ENCODE data around the gene ARF1. TPM values are rescaled to one million over a fixed set of nuclear protein-coding genes. Genes with fewer than 3 reads are reported as not detected.

ARF1 gene
- total RNA-seq, 1 donor from 2014 or later, result 368 TPM

GRCh38 chr1:228037401-228038386, 44.8 kb upstream of the ARF1 start:
- H3K9me3 ChIP-seq, result no peaks in the 10 kb centered on the region
- H3K27me3 ChIP-seq (ENCODE audit: low read depth), result peaks cover 41% of the 10 kb centered on the region
- TF ChIP-seq CTCF (IDR thresholded peaks at IDR 0.05), result no peak
- intact Hi-C loops (cut with DNase I), result no loop called here
- H3K36me3 ChIP-seq, result no peaks in the 10 kb centered on the region
- DNase-seq, result no peak
- peaks cover 6% of the 10 kb centered on the region for H3K4me1 ChIP-seq
- peak overlapping the region; percentile 36 for H3K27ac ChIP-seq
- peak; percentile 59 to 89 for ATAC-seq
- peak overlapping the region; percentile 34 for H3K4me3 ChIP-seq

GRCh38 chr1:228038387-228039005, 44.0 kb upstream of the ARF1 start:
- TF ChIP-seq CTCF (IDR thresholded peaks at IDR 0.05), result no peak
- ATAC-seq (no peak), DNase-seq (no peak)
- intact Hi-C loops (cut with DNase I), result no loop called here
- Histone ChIP-seq H3K9me3 (no peaks in the 10 kb centered on the region), H3K27me3 (ENCODE audit: low read depth) (peaks cover 41% of the 10 kb centered on the region), H3K27ac (no peak overlapping the region), H3K4me3 (no peak overlapping the region), H3K36me3 (no peaks in the 10 kb centered on the region), H3K4me1 (peaks cover 6% of the 10 kb centered on the region)

GRCh38 chr1:228039006-228039903, 43.3 kb upstream of the ARF1 start:
- no peak for TF ChIP-seq CTCF (IDR thresholded peaks at IDR 0.05)
- H3K36me3 ChIP-seq, result no peaks in the 10 kb centered on the region
- intact Hi-C loops (cut with DNase I), result no loop called here
- H3K27me3 ChIP-seq (ENCODE audit: low read depth), result peaks cover 41% of the 10 kb centered on the region
- no peaks in the 10 kb centered on the region for H3K9me3 ChIP-seq
- DNase-seq (no peak), ATAC-seq (no peak)
- no peak overlapping the region for H3K4me3 ChIP-seq
- H3K27ac ChIP-seq, result no peak overlapping the region
- H3K4me1 ChIP-seq, result peaks cover 6% of the 10 kb centered on the region

- Histone ChIP-seq H3K27me3 (ENCODE audit: low read depth) (peaks cover 41% of the 10 kb centered on the region), H3K4me1 (peaks cover 6% of the 10 kb centered on the region), H3K36me3 (no peaks in the 10 kb centered on the region), H3K27ac (no peak overlapping the region), H3K9me3 (no peaks in the 10 kb centered on the region), H3K4me3 (no peak overlapping the region)
- DNase-seq (no peak), ATAC-seq (no peak)
- intact Hi-C loops (cut with DNase I), result no loop called here
- TF ChIP-seq CTCF (IDR thresholded peaks at IDR 0.05), result no peak
Measured at GRCh38 chr1:228039986-228040385, 42.5 kb upstream of the ARF1 start.

- Histone ChIP-seq H3K36me3 (no peaks in the 10 kb centered on the region), H3K27ac (no peak overlapping the region), H3K27me3 (ENCODE audit: low read depth) (peaks cover 33% of the 10 kb centered on the region), H3K4me3 (no peak overlapping the region), H3K9me3 (no peaks in the 10 kb centered on the region), H3K4me1 (peaks cover 14% of the 10 kb centered on the region)
- ATAC-seq (no peak), DNase-seq (no peak)
- TF ChIP-seq CTCF (IDR thresholded peaks at IDR 0.05), result no peak
- intact Hi-C loops (cut with DNase I), result no loop called here
Measured at GRCh38 chr1:228041316-228041715, 41.2 kb upstream of the ARF1 start.
